ENCODE data around the gene ATF6. TPM values are rescaled to one million over a fixed set of nuclear protein-coding genes. Genes with fewer than 3 reads are reported as not detected.

ATF6 gene
- total RNA-seq, 1 experiment from 2014 or later, result 20.9 TPM

DNA sequence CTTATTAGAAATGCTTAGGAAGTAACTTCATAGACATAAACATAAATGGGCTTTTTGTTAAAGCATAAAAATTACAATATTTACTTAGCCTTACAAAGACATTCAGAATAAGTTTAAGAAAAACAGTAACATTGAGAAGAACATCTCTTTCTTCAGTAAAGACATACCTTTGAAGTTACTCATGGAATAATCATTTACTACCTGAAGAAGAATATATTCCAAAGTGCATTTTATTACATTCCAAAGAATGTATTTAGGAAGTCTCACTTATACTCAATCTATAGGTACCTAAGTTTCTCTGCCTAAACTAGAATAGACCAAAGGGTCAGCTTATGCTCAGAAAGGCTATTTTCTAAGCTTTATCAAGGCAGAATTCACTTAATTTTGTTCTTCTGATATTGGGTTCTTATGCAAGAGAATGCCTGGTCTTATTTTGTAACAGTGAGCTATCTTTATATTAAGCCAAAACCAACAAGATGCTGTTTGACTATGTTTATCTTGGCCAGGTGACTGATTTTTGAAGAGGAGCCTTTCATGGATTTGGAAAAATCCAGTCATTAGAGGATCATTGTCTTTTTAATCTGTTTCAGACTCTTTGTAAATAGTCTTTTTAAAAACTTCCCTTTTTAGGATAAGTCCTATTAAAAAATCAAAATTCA lies 147.5 kb downstream of the ATF6 start:
- RAD21 ChIA-PET (ENCODE audit: low non-redundant PET in 1 of 2, low total read pairs in 2 of 2, uncharacterized antibody in 2 of 2, unreplicated experiment in 2 of 2), result no interaction called here

DNA sequence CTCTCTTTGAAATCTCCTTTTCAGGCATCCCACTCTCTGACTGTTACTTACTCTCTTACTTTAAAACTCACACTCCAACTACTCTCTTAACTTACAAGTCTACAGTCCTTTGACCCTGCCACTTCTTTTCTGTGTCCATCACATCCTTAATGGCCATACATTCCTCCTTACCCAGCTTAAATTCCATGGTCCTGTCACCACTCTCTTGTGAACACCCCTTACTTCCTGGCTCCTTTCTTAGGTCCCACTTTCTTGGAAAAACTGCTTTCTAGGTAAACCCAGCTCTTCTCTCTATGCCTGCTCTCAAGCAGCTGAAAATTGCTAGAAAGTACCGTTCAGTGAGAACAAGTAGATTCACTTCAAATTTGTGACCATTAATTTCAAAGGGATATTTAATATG lies 148.5 kb downstream of the ATF6 start:
- Histone ChIP-seq H3K4me2 (ENCODE audit: low read length) (no peak overlapping the region), H3K79me2 (ENCODE audit: insufficient read depth, low read length) (no peaks in the 10 kb centered on the region), H3K9me2 (ENCODE audit: insufficient read depth) (no peaks in the 10 kb centered on the region), H4K20me1 (ENCODE audit: insufficient read depth) (no peaks in the 10 kb centered on the region), H3K4me3 (replicated peaks in 1 of 2; ENCODE audit: low read depth in 1 of 2, low read length in 2 of 2) (no peak overlapping the region), H3K4me1 (ENCODE audit: control insufficient read depth in 1 of 2, insufficient read depth in 2 of 2, low read length in 2 of 2) (0 out of 4 replicates have a peak, but pooled peaks cover 0 to 7% of the 10 kb centered on the region in 2 experiments), H3K9ac (ENCODE audit: low read length) (no peak overlapping the region), H3K36me3 (ENCODE audit: control insufficient read depth in 1 of 2, insufficient read depth in 2 of 2, low read length in 2 of 2) (no peaks in the 10 kb centered on the region), H2AFZ (ENCODE audit: low read depth, low read length, poor library complexity, severe bottlenecking) (no peak overlapping the region), H3K27ac (ENCODE audit: low read depth, low read length) (no peak overlapping the region), H3K27me3 (ENCODE audit: insufficient read depth, low read length) (no peaks in the 10 kb centered on the region), H3K9me3 (ENCODE audit: control insufficient read depth in 1 of 2, insufficient read depth in 1 of 2, low read depth in 1 of 2, low read length in 2 of 2) (no peaks in the 10 kb centered on the region)
- BruUV-seq (replicated peaks), result no TSS peak
- ChIA-PET RAD21 (ENCODE audit: low non-redundant PET in 1 of 2, low total read pairs in 2 of 2, uncharacterized antibody in 2 of 2, unreplicated experiment in 2 of 2) (no interaction called here), POLR2A (no interaction called here), CTCF (no interaction called here)
- intact Hi-C loops (cut with micrococcal nuclease), result no loop called here
- TF ChIP-seq ELF1 (IDR thresholded peaks at IDR 0.05; ENCODE audit: borderline replicate concordance, low read depth), result no peak
- TF ChIP-seq SP1 (IDR thresholded peaks at IDR 0.05; ENCODE audit: low read depth), result no peak
- no peak for TF ChIP-seq SRF (IDR thresholded peaks at IDR 0.05; ENCODE audit: low read depth)
- no peak for TF ChIP-seq EGR1 (IDR thresholded peaks at IDR 0.05; ENCODE audit: low read depth)
- TF ChIP-seq POLR2A (IDR thresholded peaks at IDR 0.05; ENCODE audit: borderline replicate concordance, extremely low read depth, insufficient read depth, insufficient read length), result no peak
- no peak for DNase-seq (ENCODE audit: low read depth, low spot score)
- ATAC-seq, result no peak

More for the DNA sequence above, 147.5 kb downstream of the ATF6 start:
- Histone ChIP-seq H3K36me3 (ENCODE audit: control insufficient read depth in 1 of 2, insufficient read depth in 2 of 2, low read length in 2 of 2) (no peaks in the 10 kb centered on the region), H3K9me2 (ENCODE audit: insufficient read depth) (no peaks in the 10 kb centered on the region), H3K79me2 (ENCODE audit: insufficient read depth, low read length) (no peaks in the 10 kb centered on the region), H3K27me3 (ENCODE audit: insufficient read depth, low read length) (no peaks in the 10 kb centered on the region), H3K27ac (ENCODE audit: low read depth, low read length) (no peak overlapping the region), H3K9me3 (ENCODE audit: control insufficient read depth in 1 of 2, insufficient read depth in 1 of 2, low read depth in 1 of 2, low read length in 2 of 2) (no peaks in the 10 kb centered on the region), H3K4me2 (ENCODE audit: low read length) (no peak overlapping the region; the same call in 1 of the 2 replicates), H3K4me1 (ENCODE audit: control insufficient read depth in 1 of 2, insufficient read depth in 2 of 2, low read length in 2 of 2) (peaks cover 0 to 12% of the 10 kb centered on the region in 2 experiments; a peak in 1 of 4 replicates), H3K4me3 (replicated peaks in 1 of 2; ENCODE audit: low read depth in 1 of 2, low read length in 2 of 2) (no peak overlapping the region), H4K20me1 (ENCODE audit: insufficient read depth) (no peaks in the 10 kb centered on the region), H2AFZ (ENCODE audit: low read depth, low read length, poor library complexity, severe bottlenecking) (no peak overlapping the region), H3K9ac (ENCODE audit: low read length) (no peak overlapping the region)
- ChIA-PET CTCF (no interaction called here), POLR2A (no interaction called here)
- intact Hi-C loops (cut with micrococcal nuclease), result no loop called here
- BruUV-seq (replicated peaks), result no TSS peak
- TF ChIP-seq SRF (IDR thresholded peaks at IDR 0.05; ENCODE audit: low read depth), result no peak
- TF ChIP-seq RAD21 (IDR thresholded peaks at IDR 0.05; ENCODE audit: low read depth), result no peak
- TF ChIP-seq, protein P1, sequence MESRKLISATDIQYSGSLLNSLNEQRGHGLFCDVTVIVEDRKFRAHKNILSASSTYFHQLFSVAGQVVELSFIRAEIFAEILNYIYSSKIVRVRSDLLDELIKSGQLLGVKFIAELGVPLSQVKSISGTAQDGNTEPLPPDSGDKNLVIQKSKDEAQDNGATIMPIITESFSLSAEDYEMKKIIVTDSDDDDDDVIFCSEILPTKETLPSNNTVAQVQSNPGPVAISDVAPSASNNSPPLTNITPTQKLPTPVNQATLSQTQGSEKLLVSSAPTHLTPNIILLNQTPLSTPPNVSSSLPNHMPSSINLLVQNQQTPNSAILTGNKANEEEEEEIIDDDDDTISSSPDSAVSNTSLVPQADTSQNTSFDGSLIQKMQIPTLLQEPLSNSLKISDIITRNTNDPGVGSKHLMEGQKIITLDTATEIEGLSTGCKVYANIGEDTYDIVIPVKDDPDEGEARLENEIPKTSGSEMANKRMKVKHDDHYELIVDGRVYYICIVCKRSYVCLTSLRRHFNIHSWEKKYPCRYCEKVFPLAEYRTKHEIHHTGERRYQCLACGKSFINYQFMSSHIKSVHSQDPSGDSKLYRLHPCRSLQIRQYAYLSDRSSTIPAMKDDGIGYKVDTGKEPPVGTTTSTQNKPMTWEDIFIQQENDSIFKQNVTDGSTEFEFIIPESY (IDR thresholded peaks at IDR 0.05; ENCODE audit: extremely low read depth, insufficient replicate concordance, low read length), result no peak
- no peak for DNase-seq (ENCODE audit: low read depth, low spot score)
- ATAC-seq, result no peak

All from HCT116 (cell line).